HFFc6 (cell line): ENCODE measurements around the gene GRK3. TPM values are rescaled to one million over a fixed set of nuclear protein-coding genes. Genes with fewer than 3 reads are reported as not detected.

Experiments used
- DNase-seq: peaks from one replicate; pipeline ENCODE4 v3.0.0-alpha.2; 2018
- H3K27ac Mint-ChIP-seq: 2 replicates; pipeline ENCODE4 v1.8.0; 2020; ENCODE audit warnings: mild to moderate bottlenecking, mixed read lengths
- H3K27me3 Mint-ChIP-seq: 2 replicates; pipeline ENCODE4 v1.8.0; 2021; ENCODE audit warnings: mild to moderate bottlenecking, moderate library complexity, mixed read lengths; ENCODE audit not compliant: insufficient read depth
- H3K36me3 Mint-ChIP-seq: 2 replicates; pipeline ENCODE4 v1.8.0; 2021; ENCODE audit warnings: low read depth, mixed read lengths
- H3K4me1 Mint-ChIP-seq: 2 replicates; pipeline ENCODE4 v1.8.0; 2020; ENCODE audit warnings: low read depth, mixed read lengths
- H3K4me3 Mint-ChIP-seq: 2 replicates; pipeline ENCODE4 v1.8.0; 2020; ENCODE audit warnings: mild to moderate bottlenecking, moderate library complexity, mixed read lengths
- H3K9me3 Mint-ChIP-seq: 2 replicates; pipeline ENCODE4 v1.8.0; 2020; ENCODE audit warnings: mild to moderate bottlenecking, mixed read lengths
- CTCF ChIP-seq: fragments of 200-600 bp; sonication (generic); IDR thresholded peaks from 2 replicates; pipeline ENCODE4 v1.5.0; 2021; ENCODE audit warnings: antibody characterized with exemption, mild to moderate bottlenecking
- total RNA-seq, 6 experiments: library from RNA; stranded (reverse); fragmentation: NEBNext Ultra II Directional; extraction: Animal tissue kit (Norgen Biotek cat#: 25700); gene quantifications; 2 replicates in 1 of 6; 3 replicates in 5 of 6; pipeline ENCODE4 v1.2.3, GENCODE V29; 2021

Gene GRK3
- total RNA-seq, 6 experiments from 2014 or later = 0.05 TPM; not detected in 5

DNA sequence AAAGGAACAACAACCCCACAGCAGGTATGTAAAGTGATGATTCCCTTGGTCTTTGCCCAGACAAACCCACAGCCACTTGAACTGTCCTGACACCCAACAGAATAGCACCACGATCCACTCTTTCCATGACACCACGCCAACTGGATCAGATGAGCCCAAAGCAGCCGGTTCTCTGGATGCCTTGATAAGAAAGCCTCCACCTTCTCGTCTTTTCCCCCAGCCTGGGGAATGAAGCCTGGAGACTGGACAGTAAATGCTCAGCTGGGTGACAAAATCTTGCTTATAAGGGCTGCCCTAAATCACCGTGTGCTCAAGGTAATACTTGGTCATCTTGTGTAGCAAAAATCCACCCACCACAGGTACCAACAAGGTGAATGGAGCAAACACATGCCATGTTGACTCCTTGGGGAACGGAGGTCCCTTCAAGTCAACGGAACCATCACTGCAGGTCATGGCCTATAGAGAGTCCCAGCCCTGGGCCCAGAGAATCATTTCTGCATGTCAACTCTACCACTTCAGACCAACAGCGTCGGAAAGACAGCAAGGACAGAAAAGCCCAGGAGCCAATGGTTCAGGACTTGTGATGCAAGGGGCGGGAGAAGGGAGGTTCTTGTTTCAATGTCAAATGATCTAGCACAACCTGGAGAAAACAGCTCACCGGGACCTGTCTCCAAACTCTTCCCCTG, 175.3 kb downstream of the GRK3 start:
- TF ChIP-seq CTCF = no peak
- H3K9me3 Mint-ChIP-seq = peaks cover 48% of the 10 kb centered on the region
- H3K36me3 Mint-ChIP-seq = no peaks in the 10 kb centered on the region; the same call in 1 of the 2 replicates
- H3K27me3 Mint-ChIP-seq = no peaks in the 10 kb centered on the region
- DNase-seq = no peak
- no peak overlapping the region for H3K4me3 Mint-ChIP-seq
- no peak overlapping the region for H3K27ac Mint-ChIP-seq
- H3K4me1 Mint-ChIP-seq = no peaks in the 10 kb centered on the region

- Mint-ChIP-seq H3K4me1 (peaks cover 15% of the 10 kb centered on the region; the same call in 1 of the 2 replicates), H3K27me3 (no peaks in the 10 kb centered on the region), H3K27ac (no peak within 1 kb of the TSS), H3K36me3 (peaks cover 5% of the 10 kb centered on the region), H3K4me3 (peak within 1 kb of the TSS; percentile 18; the same call in 1 of the 2 replicates), H3K9me3 (peaks cover 49% of the 10 kb centered on the region)
- no peak for TF ChIP-seq CTCF
- no peak for DNase-seq
Observed at GRCh38 chr22:25741692-25742626, 177.5 kb downstream of the GRK3 start, which contains the start of gene MYO18B. Gene MYO18B, plus strand, starts transcription at chr22:25742188. Its CDS starts 18,905 bp downstream, at chr22:25761093.

GRCh38 chr22:25742918-25743708, 178.6 kb downstream of the GRK3 start:
- no peak for DNase-seq
- Mint-ChIP-seq H3K36me3 (peaks cover 5% of the 10 kb centered on the region), H3K4me3 (peak overlapping the region; percentile 18; the same call in 1 of the 2 replicates), H3K27ac (no peak overlapping the region), H3K27me3 (no peaks in the 10 kb centered on the region), H3K9me3 (peaks cover 53% of the 10 kb centered on the region), H3K4me1 (peaks cover 26% of the 10 kb centered on the region; the same call in 1 of the 2 replicates)
- no peak for TF ChIP-seq CTCF

- Mint-ChIP-seq H3K36me3 (peaks cover 9% of the 10 kb centered on the region), H3K4me3 (no peak overlapping the region), H3K4me1 (peaks cover 27% of the 10 kb centered on the region; the same call in 1 of the 2 replicates), H3K27me3 (peaks cover 2% of the 10 kb centered on the region; the same call in 1 of the 2 replicates), H3K27ac (no peak overlapping the region), H3K9me3 (peaks cover 64% of the 10 kb centered on the region)
- TF ChIP-seq CTCF = no peak
- no peak for DNase-seq
Observed at GRCh38 chr22:25744694-25745093, 180.2 kb downstream of the GRK3 start.
